PFSK-1 (cell line): ENCODE results near the gene PKP1.

Source experiments
- FOXP2 ChIP-seq: optimal IDR thresholded peaks from 2 replicates; pipeline ENCODE3; 2011; ENCODE audit warnings: borderline replicate concordance, control low read depth, inconsistent platforms; ENCODE audit not compliant: insufficient read depth; ENCODE audit errors: extremely low read length, extremely low read depth
- POLR2AphosphoS5 ChIP-seq: IDR thresholded peaks from 2 replicates; pipeline ENCODE4 v1.6.1; 2012; ENCODE audit warnings: low read depth, mild to moderate bottlenecking, control low read depth, low read length, moderate library complexity
- TAF1 ChIP-seq: IDR thresholded peaks from 2 replicates; pipeline ENCODE4 v1.6.1; 2012; ENCODE audit warnings: low read length, control low read depth, borderline replicate concordance; ENCODE audit not compliant: insufficient read depth

- TF ChIP-seq TAF1 (no peak), POLR2AphosphoS5 (no peak), FOXP2 (no peak)
Observed at GRCh38 chr1:201327687-201328240, 44.5 kb downstream of the PKP1 start.
